Fibroblast of skin of left biceps (primary cell): ENCODE results near the gene KLRC2.
"Not testable (repeated sequence)": the region's sequence is repeated elsewhere in the genome, so short reads cannot be mapped to it uniquely, and the experiment has no call there.

Source experiments
- DNase-seq, 2 experiments: peaks; one replicate each; pipeline ENCODE4 v3.0.0-alpha.2; 2013; ENCODE audit warnings: low read depth in 2 of 2

The KLRC2 gene

GRCh38 chr12:10405294-10405693 lies 30.5 kb downstream of the KLRC2 start:
- no peak for DNase-seq

- DNase-seq = no peak
Measured at GRCh38 chr12:10404798-10405197, 31.0 kb downstream of the KLRC2 start.

DNA sequence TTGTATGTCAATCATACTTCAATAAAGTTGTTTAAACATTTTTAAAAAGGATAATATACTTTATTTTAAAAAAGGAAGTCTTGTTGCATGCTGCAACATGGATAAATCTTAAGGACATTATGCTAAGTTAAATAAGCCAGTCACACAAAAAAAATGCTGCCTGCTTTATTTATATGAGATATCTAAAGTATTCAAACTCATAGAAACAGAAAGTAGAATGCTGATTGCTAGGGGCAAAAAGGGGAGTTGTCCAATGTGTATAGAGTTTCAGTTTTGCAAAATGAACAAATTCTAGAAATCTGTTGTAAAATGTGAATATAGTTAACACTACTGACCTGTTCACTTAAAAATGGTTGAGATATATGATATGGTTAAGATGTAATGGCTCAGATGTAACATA lies 35.0 kb downstream of the KLRC2 start:
- DNase-seq = no peak

DNA sequence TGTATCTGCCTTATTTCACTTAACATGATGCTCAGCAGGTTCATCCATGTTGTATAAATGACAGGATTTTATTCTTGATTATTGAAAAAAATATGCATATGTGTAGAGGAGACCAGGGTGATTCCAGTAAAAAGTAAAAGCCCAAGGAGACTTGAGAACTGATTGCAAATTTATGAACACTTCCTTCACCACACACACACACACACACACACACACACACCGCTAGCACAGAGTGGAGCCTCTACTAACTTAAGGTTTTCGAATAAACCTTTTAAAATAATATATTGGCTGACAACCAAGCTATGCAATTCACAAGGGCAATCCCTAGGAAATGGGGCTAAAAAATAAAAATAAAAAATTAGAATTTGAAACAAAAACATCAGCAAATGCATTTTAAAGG lies 37.6 kb downstream of the KLRC2 start:
- no peak for DNase-seq

- DNase-seq = no peak
Measured at GRCh38 chr12:10397296-10397695, 38.5 kb downstream of the KLRC2 start.

GRCh38 chr12:10396176-10396575 lies 39.6 kb downstream of the KLRC2 start:
- not testable (repeated sequence) for DNase-seq

- DNase-seq = peak; percentile 7 to 8
Measured at GRCh38 chr12:10395390-10395998, 40.3 kb downstream of the KLRC2 start.

DNA sequence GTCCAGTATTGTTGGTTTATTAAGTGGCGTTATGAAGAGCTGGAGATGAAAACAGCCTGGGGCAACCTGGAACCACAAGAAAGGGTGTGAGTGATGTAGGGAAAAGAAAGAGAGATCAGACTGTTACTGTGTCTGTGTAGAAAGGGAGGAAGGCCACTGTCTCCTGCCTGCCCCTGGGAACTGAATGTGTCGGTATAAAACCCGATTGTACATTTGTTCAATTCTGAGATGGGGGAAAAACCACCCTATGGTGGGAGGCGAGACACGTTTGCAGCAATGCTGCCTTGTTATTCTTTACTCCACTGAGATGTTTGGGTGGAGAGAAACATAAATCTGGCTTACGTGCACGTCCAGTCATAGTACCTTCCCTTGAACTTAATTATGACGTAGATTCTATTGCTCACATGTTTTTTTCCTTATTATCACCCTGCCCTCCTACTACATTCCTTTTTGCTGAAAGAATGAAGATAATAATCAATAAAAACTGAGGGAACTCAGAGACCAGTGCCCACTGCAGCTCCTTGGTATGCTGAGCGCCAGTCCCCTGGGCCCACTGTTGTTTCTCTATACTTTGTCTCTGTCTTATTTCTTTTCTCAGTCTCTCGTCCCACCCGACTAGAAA lies 41.2 kb downstream of the KLRC2 start:
- DNase-seq = not testable (repeated sequence)

- DNase-seq = no peak
Measured at GRCh38 chr12:10393291-10393690, 42.5 kb downstream of the KLRC2 start.

- DNase-seq = peak; percentile 20 to 35
Measured at GRCh38 chr12:10392394-10392930, 43.3 kb downstream of the KLRC2 start.

DNA sequence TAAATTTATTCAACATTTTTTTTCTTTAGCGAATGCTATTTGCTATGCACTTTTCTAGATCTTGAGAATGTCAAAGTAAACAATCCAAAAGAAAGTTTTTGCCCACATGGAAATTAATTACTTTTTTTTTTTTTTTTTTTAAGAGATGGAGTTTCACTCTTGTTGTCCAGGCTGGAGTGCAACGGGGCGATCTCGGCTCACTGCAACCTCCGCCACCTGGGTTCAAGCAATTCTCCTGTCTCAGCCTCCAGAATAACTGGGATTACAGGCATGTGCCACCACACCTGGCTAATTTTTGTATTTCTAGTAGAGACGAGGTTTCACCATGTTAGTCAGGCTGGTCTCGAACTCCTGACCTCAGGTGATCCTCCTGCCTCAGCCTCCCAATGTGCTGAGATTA lies 44.8 kb downstream of the KLRC2 start:
- DNase-seq = not testable (repeated sequence)

DNA sequence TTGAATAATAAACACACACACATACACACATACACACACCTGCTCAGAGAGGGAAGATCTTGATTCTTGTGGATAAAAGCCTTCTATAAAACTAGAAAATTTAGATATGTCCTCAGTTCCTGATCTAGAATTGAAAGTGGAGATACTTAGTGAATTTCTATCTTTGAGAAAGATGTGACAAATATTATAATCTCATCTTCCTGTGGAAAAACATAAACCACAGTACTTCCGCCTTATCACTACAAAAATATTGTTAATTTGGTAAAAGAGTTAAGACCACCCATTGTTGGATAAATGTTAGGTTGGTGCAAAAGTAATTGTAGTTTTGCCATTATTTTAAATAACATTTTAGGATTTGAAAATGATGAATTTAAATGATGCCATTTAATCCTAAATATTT lies 45.9 kb downstream of the KLRC2 start, which contains the start of gene KLRK1:
KLRK1 (minus strand) TSS at position 138 of the 400 bp plus-strand sequence. CDS start 1,231 bp downstream, outside the sequence.
- DNase-seq = no peak

- DNase-seq = no peak
Measured at GRCh38 chr12:10388624-10389413, 47.0 kb downstream of the KLRC2 start.

DNA sequence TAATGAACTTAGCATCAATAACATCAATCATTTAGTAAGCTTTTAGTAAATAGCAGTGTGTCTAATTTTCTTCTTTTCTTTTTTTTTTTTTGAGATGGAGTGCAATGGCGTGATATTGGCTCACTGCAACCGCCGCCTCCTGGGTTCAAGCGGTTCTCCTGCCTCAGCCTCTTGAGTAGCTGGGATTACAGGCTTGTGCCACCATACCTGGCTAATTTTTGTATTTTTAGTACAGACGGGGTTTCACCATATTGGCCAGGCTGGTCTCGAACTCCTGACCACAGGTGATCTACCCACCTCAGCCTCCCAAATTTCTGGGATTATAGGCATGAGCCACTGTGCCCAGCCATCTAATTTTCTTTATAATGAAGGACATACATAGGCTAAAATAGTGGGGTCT lies 48.3 kb downstream of the KLRC2 start:
- DNase-seq = not testable (repeated sequence)

DNA sequence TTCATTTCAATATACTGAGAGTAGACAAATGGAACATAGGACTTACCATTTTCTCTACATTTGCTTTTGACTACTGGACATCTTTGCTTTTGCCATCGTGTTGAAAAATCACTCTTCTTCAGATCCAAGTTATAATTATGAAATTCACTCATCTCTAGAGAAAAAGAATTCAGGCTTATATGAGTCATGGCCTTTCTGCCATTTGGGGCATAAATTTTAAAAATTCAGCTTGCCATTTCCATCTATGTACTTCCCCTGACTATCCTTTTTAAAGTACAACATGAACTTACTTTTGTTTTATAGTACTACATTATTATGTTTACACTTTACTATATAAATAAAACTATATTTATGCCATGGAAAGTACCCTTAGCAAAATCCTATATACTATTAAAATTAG lies 49.0 kb downstream of the KLRC2 start:
- no peak for DNase-seq

GRCh38 chr12:10385166-10385613 lies 50.6 kb downstream of the KLRC2 start:
- DNase-seq = peak; percentile 59 to 70

GRCh38 chr12:10384191-10384590 lies 51.6 kb downstream of the KLRC2 start:
- no peak for DNase-seq

DNA sequence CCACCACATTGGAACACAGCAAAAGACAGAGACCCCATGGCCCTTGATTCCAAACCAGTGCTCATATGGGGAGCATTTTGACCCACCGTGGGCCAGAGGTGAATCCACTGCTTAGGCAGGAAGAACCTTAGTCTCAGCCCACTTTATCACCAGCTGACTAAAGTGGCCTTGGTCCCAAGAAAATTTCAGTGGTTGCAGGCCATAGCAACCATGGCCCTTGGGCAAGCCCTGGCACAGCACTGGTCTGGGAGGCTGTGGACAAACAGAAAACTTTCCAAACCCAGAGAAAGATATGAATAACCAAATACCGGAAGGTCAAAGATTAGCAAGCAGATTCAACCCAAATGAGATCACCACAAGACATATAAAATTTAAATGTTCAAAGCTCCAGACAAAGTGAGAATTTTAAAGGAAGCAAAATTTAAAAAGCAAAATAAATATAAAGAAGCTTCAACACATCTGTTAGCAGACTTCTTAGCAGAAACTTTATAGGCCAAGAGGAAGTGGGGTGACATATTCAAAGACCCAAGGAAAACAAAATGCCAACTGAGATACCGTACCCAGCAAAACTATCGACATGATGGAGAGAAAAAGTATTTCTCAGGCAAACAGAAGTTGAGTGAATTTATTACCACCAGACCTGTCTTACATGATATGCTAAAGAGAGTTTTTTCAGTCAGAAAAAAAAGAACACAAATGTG lies 53.7 kb downstream of the KLRC2 start:
- DNase-seq = no peak
